GM19455 (cell line): Measurements from ENCODE around the gene TNIP1.

ENCODE experiments used
- ATAC-seq: cut with Tn5 transposase; IDR thresholded peaks from one replicate; pipeline ENCODE4 v1.9.1; 2021; ENCODE audit not compliant: unreplicated experiment

The TNIP1 gene

DNA sequence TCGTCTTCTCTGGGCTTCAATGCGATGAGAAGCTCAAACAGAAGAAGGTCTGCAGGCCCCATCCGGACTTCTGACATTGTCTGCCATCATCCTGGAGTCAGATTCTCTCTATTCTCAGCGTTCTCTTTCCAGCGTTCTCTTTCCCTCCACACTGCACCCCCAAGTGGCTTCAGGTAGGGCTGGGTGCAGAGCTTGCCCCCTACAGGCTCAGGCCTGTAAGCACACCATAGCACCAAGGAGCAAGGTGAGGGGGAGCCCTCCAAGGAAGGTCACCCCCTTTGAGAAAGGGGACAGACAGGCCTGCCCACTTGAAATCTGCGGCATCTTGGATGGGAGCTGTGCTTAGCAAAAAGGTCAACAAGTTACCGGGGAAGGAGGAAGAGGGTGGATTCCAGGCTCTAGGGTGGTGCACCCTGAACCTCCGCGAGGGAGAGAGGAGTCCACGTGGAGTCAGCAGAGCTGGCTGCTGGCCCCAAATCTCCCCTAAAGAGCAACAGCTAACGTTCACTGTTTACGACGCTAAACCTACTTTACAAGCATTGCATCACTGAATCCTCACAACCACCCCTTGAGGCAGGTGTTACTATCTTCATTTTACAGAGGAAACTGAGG is 32.9 kb downstream of the TNIP1 start:
- no peak for ATAC-seq

DNA sequence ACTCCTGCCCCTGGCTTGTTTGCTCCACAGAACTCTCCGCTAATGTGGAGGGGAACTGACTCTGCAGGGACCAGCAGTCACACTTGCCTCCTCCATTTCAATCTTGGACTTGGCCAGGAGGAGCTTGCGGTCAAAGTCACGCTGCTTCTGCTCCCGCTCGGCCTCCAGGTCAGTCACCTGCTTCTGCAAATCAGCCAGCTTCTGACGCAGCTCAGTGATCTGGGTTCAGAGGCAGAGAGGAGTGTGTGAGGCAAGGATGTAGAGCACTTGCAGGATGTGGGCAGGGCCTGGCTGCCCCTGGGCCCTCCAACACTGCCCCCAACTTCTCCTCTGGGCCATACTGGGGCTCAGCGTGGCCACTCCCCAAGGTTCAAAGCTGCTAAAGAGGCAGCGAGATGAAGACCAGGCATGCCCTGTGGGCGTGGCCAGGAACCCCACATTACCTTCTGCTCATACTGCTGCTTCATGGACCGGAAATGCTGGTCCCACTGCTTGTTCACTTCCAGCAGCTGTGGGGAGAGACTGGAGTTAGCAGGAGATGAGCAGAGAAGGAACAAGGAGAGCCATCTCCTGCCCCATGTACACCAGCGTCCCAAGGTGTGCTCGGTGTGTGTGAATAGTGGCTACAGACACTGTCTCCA is 38.3 kb downstream of the TNIP1 start:
- ATAC-seq, result no peak

- ATAC-seq, result no peak
These were observed 39.1 kb downstream of the TNIP1 start for GRCh38 chr5:151041577-151042268.

DNA sequence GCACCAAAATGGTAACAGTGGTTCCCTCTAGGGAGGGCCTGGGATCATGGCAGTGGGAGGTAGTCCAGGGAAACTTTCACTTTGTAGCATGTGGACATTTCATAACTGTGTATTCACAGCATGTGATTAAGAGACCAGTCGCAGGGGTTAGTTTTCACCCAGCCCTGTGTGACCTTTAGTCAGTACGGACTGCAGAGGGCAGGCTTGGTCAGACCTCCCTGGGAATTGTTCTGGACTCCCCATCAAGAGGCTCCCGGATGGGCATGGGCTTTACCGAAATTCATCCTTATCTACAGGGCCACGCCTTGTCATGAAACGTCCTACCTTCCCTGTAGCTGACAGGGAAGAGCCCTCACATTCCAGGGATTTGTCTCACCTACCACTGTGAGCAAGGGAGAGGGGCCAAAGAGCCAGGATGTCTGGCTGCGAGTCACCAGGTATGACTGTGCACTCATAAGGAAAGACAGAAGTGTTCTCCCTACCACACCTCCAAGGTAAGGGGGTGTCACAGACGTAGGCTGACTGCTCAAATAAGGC is 40.6 kb downstream of the TNIP1 start:
- no peak for ATAC-seq

GRCh38 chr5:151039665-151040064 is 41.2 kb downstream of the TNIP1 start:
- ATAC-seq, result no peak

DNA sequence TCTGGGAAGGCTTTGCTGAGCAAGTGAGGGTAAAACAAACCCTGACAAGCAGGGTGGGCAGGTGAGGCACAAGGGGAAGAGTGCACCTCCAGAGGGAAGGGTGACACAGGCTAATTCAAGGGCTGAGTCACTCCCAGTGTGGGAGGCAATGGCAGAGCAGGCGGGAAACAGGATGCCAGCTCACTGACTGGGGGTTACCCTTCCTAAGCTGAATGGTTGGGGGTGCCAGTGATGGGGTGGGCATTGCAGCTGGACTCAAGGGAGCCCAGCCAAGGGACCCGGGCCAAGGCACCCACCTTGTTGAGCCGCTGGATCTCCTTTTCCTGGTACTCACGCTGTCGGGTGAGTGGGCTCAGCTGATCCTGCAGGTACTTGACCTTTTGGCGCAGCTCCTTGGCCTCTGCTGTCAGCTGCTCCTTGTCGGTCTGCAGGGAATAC is 42.0 kb downstream of the TNIP1 start:
- no peak for ATAC-seq

- no peak for ATAC-seq
These were observed 42.5 kb downstream of the TNIP1 start for GRCh38 chr5:151038412-151038745.

GRCh38 chr5:151037561-151038411 is 43.0 kb downstream of the TNIP1 start:
- no peak for ATAC-seq

- no peak for ATAC-seq
These were observed 44.3 kb downstream of the TNIP1 start for GRCh38 chr5:151036556-151036955.

DNA sequence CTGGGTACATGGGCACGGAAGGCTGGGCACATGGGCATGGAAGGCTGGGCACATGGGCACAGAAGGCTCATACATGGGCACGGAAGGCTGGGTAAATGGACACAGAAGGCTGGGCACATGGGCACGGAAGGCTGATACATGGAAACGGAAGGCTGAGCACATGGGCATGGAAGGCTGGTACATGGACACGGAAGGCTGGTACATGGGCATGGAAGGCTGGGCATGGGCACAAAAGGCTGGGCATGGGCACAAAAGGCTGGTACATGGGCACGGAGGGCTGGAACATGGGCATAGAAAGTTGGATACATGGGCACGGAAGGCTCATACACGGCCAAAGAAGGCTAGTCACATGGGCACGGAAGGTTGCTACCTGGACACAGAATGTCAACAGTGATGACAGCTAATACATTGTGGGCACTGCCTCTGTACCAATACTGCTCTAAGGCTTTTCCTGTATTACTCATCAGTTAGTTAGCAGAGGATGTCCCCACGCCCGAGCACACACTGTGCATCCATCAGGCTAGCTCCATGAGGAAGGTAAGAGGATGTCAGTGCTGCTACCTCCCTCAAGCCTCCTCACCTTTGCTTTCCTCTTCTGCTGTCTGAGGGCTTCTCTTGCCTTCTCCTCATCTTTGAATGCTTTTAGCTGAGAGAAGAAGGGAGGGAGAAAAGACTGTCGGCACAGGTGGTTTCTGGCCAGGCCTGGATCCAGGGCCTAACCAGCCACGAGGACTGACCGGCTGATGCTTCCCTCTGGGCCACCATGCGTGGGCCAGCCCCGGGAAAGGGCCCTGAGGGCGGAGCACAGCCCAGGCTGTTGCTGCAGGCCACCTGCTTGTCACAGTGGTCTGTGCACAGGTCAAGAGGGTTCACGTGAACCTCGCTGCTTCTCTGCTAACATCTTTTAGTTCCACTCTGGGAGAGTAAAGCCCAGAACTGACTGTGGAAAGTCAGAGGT is 46.1 kb downstream of the TNIP1 start:
- no peak for ATAC-seq

DNA sequence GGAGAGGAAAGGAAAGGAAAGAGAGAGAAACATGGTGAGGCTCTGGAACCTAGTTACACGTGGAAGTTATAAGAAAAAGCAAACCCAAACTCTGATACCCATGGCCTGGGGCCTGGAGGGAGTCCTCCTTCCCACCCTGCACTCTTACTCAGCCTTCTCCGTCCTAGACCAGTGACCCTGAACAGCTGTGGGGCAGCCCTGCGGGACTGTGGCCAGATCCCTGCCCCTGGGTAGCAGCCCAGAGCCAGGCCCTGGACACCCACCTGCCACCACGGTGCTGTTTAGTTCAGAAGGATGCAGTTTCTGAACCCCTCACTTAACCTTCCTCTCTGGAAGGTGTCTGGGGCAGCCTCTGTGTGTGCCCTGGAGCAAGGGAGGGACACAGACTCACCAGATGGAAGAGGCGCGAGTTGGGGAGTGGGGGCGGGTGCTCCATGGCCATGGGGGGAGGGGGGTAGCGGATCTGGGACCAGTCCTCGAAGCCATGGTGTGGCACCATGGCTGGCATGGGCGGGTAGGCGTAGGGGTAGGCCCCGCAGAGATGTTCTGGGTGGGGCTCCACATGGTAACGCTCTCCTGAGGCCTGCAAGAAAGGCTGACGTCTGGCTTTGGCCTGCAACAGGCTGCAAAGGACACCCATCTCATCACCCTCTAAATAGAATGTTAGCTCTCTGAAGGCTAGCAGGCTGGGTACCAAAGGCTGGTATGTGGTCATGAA is 47.5 kb downstream of the TNIP1 start:
- ATAC-seq, result no peak

- no peak for ATAC-seq
These were observed 49.3 kb downstream of the TNIP1 start for GRCh38 chr5:151031554-151031953.

DNA sequence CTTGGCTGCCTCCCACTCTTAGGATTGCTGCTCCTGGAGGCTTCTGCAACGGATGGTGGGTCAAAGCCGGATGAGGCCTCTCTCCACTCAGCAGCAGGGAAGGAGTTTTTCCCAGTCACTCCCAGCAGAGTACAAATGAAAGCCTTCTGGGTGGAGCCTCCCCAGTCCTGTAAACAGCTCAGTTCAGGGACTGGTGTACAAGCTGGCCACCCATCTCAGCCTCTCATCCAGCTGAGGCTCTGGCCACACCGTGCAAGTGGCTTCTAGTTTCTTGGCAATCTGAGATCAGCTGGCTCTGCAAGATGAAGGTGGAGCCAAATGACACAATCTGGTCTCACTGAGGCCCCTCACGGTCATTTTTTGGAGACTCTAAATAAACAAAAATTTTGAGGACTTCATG is 50.5 kb downstream of the TNIP1 start:
- no peak for ATAC-seq

GRCh38 chr5:151030056-151030336 is 50.8 kb downstream of the TNIP1 start:
- ATAC-seq, result no peak

- ATAC-seq, result no peak
These were observed 51.4 kb downstream of the TNIP1 start for GRCh38 chr5:151029179-151030055.

DNA sequence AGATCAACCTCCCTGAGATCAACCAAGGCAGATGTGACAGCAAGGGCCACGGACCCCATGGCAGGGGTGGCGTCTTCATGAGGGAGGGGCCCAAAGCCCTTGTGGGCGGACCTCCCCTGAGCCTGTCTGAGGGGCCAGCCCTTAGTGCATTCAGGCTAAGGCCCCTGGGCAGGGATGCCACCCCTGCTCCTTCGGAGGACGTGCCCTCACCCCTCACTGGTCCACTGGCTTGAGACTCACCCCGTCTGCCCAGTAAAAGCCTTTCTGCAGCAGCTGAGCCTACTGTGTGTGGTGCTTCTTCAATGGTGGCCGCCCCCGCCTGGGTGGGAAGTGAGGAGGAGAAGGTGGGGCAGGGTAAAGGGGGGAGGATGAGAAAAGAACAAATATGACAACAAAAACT is 52.1 kb downstream of the TNIP1 start:
- no peak for ATAC-seq

DNA sequence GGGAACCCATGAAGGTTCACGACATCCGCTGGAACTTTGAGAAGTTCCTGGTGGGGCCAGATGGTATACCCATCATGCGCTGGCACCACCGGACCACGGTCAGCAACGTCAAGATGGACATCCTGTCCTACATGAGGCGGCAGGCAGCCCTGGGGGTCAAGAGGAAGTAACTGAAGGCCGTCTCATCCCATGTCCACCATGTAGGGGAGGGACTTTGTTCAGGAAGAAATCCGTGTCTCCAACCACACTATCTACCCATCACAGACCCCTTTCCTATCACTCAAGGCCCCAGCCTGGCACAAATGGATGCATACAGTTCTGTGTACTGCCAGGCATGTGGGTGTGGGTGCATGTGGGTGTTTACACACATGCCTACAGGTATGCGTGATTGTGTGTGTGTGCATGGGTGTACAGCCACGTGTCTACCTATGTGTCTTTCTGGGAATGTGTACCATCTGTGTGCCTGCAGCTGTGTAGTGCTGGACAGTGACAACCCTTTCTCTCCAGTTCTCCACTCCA is 52.8 kb downstream of the TNIP1 start:
- no peak for ATAC-seq

DNA sequence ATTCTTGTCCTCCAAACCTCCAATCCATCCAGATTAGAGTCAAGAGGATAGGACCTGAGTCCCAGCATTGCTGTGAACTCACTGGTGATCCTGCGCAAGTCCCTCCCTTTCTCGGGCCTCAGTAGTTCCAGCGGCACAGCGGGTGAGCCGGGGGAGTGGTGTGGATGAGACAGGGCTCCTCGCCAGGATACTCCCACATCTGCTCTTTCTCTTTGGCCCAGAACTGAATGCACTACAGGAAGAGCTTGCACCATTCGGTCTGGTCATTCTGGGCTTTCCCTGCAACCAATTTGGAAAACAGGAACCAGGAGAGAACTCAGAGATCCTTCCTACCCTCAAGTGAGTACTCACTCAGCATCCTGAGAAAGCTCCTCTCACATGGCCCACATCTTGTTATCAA is 54.2 kb downstream of the TNIP1 start:
- no peak for ATAC-seq

GRCh38 chr5:151026088-151026487 is 54.7 kb downstream of the TNIP1 start:
- ATAC-seq, result no peak
